K562 (cell line): Measurements from ENCODE around the gene RPP14. TPM values are rescaled to one million over a fixed set of nuclear protein-coding genes. Genes with fewer than 3 reads are reported as not detected.
A peak's percentile ranks its signal among the peaks of the same experiment; 100 is the strongest.

Experiments used
- ARNT ChIP-seq, 2 experiments: fragments of 450-650 bp; IDR thresholded peaks; 2 replicates each; pipeline ENCODE4 v1.6.1; 2016; ENCODE audit warnings: mild to moderate bottlenecking in 1 of 2
- BRD4 ChIP-seq: fragments of 200-600 bp; sonication (generic); IDR thresholded peaks from 2 replicates; pipeline ENCODE4 v1.6.1; 2017; ENCODE audit warnings: inconsistent platforms
- CTBP1 ChIP-seq: fragments of 450-650 bp; IDR thresholded peaks from 2 replicates; pipeline ENCODE4 v1.6.1; 2016; ENCODE audit warnings: borderline replicate concordance
- E2F6 ChIP-seq, 2 experiments: IDR thresholded peaks; 2 replicates each; pipeline ENCODE4 v1.6.1; 2011; ENCODE audit warnings: borderline replicate concordance in 1 of 2, control low read depth in 1 of 2, low read depth in 1 of 2, low read length in 1 of 2, mild to moderate bottlenecking in 1 of 2, mixed read lengths in 1 of 2, moderate library complexity in 1 of 2; ENCODE audit not compliant: insufficient read depth in 1 of 2, insufficient read length in 1 of 2, poor library complexity in 1 of 2, severe bottlenecking in 1 of 2; ENCODE audit errors: extremely low read depth in 1 of 2
- GABPA ChIP-seq: fragments of 200-800 bp; sonication (Bioruptor generic); conservative IDR thresholded peaks from 2 replicates; pipeline ENCODE4 v1.6.1; 2016; ENCODE audit warnings: low read depth, missing genetic modification characterization, missing compliant biosample characterization
- GATAD2A ChIP-seq: fragments of 450-650 bp; IDR thresholded peaks from 2 replicates; pipeline ENCODE4 v1.6.1; 2017
- JUNB ChIP-seq: fragments of 450-650 bp; formaldehyde crosslinking; conservative IDR thresholded peaks from 2 replicates; pipeline ENCODE4 v1.4.0; 2020; ENCODE audit warnings: mild to moderate bottlenecking
- LEF1 ChIP-seq: fragments of 450-650 bp; IDR thresholded peaks from 2 replicates; pipeline ENCODE4 v1.6.1; 2016; ENCODE audit warnings: mild to moderate bottlenecking
- NBN ChIP-seq: fragments of 450-650 bp; IDR thresholded peaks from 2 replicates; pipeline ENCODE4 v1.6.1; 2016; ENCODE audit warnings: low read depth, mild to moderate bottlenecking
- SMC3 ChIP-seq: conservative IDR thresholded peaks from 2 replicates; pipeline ENCODE4 v1.6.1; 2011; ENCODE audit warnings: low read depth, low read length, improper control_type of control experiment; ENCODE audit not compliant: insufficient read depth
- TAL1 ChIP-seq: fragments of 450-650 bp; IDR thresholded peaks from 2 replicates; pipeline ENCODE4 v1.6.1; 2016; ENCODE audit warnings: mild to moderate bottlenecking
- TOE1 ChIP-seq, 2 experiments: fragments of 450-650 bp in 1 of 2; sonication (generic) in 1 of 2; formaldehyde crosslinking in 1 of 2; IDR thresholded peaks; 2 replicates each; pipeline versions ENCODE4 v1.7.1 to v1.8.0; 2016 to 2022; ENCODE audit warnings: borderline replicate concordance in 2 of 2, mild to moderate bottlenecking in 2 of 2, antibody characterized with exemption in 1 of 2, inconsistent platforms in 1 of 2, low read depth in 1 of 2, missing genetic modification reagents in 1 of 2, moderate library complexity in 1 of 2
- YY1 ChIP-seq, 3 experiments: IDR thresholded peaks; 2 replicates each; pipeline ENCODE4 v1.6.1; 2011; ENCODE audit warnings: low read length in 2 of 3, mild to moderate bottlenecking in 2 of 3, moderate library complexity in 2 of 3, borderline replicate concordance in 1 of 3, control low read depth in 1 of 3, low read depth in 1 of 3; ENCODE audit not compliant: insufficient read depth in 3 of 3, insufficient replicate concordance in 2 of 3, control insufficient read depth in 1 of 3, insufficient read length in 1 of 3; ENCODE audit errors: extremely low read depth in 1 of 3
- ZBTB12 ChIP-seq: fragments of 250-450 bp; sonication (Bioruptor Pico); IDR thresholded peaks from 2 replicates; pipeline ENCODE4 v1.4.0; 2020
- ZC3H11A ChIP-seq: IDR thresholded peaks from 2 replicates; pipeline ENCODE4 v1.6.1; 2012; ENCODE audit warnings: low read depth, low read length, improper control_type of control experiment
- ZNF253 ChIP-seq: fragments of 250-450 bp; sonication (Bioruptor Pico); conservative IDR thresholded peaks from 2 replicates; pipeline ENCODE4 v1.6.1; 2021; ENCODE audit warnings: mild to moderate bottlenecking
- ZNF551 ChIP-seq: fragments of 250-450 bp; sonication (Bioruptor Pico); IDR thresholded peaks from 2 replicates; pipeline ENCODE4 v1.5.0; 2021; ENCODE audit warnings: mild to moderate bottlenecking, moderate library complexity
- polyA plus RNA-seq, 8 experiments: library from polyadenylated mRNA; depleted of rRNA in 4 of 8; stranded (reverse) in 5 of 8; unstranded in 3 of 8; fragments of >200 nt; fragmentation: Nextera tagmentation in 2 of 8; fragmentation: Illumina TruSeq in 1 of 8; extraction: Ambion mirVana in 2 of 8; extraction: Trizol in 1 of 8; gene quantifications; 2 replicates each; pipeline versions ENCODE4 v1.2.1 to v1.2.3, GENCODE V29; 2011 to 2014; ENCODE audit warnings: inconsistent platforms in 1 of 8, missing spikeins in 1 of 8
- total RNA-seq, 7 experiments: library from RNA; depleted of rRNA in 6 of 7; stranded (reverse); fragments of >200 nt in 6 of 7; fragmentation: Illumina TruSeq in 2 of 7; extraction: Trizol in 2 of 7; gene quantifications; 2 replicates each; pipeline versions ENCODE4 v1.2.1 to v1.2.3, GENCODE V29; 2011 to 2021; ENCODE audit warnings: low replicate concordance in 1 of 7
- TF ChIP-seq, protein P1 (sequence below), 2 experiments: fragments of 450-650 bp in 1 of 2; sonication (generic) in 1 of 2; formaldehyde crosslinking in 1 of 2; IDR thresholded peaks in 1 of 2; conservative IDR thresholded peaks in 1 of 2; 2 replicates each; pipeline versions ENCODE4 v1.6.1 to v1.8.1; 2016 to 2023; ENCODE audit warnings: mild to moderate bottlenecking in 2 of 2, moderate library complexity in 2 of 2, inconsistent platforms in 1 of 2, missing genetic modification reagents in 1 of 2
- TF ChIP-seq, protein P2 (sequence below), 2 experiments: fragments of 450-650 bp; IDR thresholded peaks; 2 replicates each; pipeline ENCODE4 v1.6.1; 2016

The RPP14 gene
- total and polyA plus RNA-seq, 9 of the 15 experiments (the other 6 are each of a cell fraction or from before 2014, with no cell fraction given), result 13.5 to 20.8 (median 15.4) TPM

- TF ChIP-seq, protein P1, sequence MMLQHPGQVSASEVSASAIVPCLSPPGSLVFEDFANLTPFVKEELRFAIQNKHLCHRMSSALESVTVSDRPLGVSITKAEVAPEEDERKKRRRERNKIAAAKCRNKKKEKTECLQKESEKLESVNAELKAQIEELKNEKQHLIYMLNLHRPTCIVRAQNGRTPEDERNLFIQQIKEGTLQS (IDR thresholded peaks at IDR 0.05), result peak; percentile 100
- TF ChIP-seq, protein P1 (CRISPR knock-in tag; conservative IDR thresholded peaks at IDR 0.05), result peak; percentile 33; the same call in 1 of the 2 replicates
- no peak for TF ChIP-seq ZNF551 (CRISPR knock-in tag)
- TF ChIP-seq LEF1, result no peak
- TF ChIP-seq NBN, result peak; percentile 97
- peak; percentile 95 for TF ChIP-seq JUNB (CRISPR knock-in tag)
- TF ChIP-seq GATAD2A, result 0 out of 2 replicates have a peak, but pooled peaks have one; percentile 22
- peak; percentile 95 for TF ChIP-seq GABPA (tag)
- TF ChIP-seq, protein P2, sequence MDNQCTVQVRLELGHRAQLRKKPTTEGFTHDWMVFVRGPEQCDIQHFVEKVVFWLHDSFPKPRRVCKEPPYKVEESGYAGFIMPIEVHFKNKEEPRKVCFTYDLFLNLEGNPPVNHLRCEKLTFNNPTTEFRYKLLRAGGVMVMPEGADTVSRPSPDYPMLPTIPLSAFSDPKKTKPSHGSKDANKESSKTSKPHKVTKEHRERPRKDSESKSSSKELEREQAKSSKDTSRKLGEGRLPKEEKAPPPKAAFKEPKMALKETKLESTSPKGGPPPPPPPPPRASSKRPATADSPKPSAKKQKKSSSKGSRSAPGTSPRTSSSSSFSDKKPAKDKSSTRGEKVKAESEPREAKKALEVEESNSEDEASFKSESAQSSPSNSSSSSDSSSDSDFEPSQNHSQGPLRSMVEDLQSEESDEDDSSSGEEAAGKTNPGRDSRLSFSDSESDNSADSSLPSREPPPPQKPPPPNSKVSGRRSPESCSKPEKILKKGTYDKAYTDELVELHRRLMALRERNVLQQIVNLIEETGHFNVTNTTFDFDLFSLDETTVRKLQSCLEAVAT (IDR thresholded peaks at IDR 0.05), result peak in 1 of 2 experiments; percentile 17; a peak in 1 of 4 replicates
- TF ChIP-seq ZBTB12 (CRISPR knock-in tag), result peak; percentile 92
- TF ChIP-seq TOE1 (IDR thresholded peaks at IDR 0.05; ENCODE audit: borderline replicate concordance), result peak; percentile 91
- no peak for TF ChIP-seq TOE1 (CRISPR knock-in tag; IDR thresholded peaks at IDR 0.05; ENCODE audit: borderline replicate concordance, low read depth)
- TF ChIP-seq ZNF253 (CRISPR knock-in tag), result no peak
- TF ChIP-seq YY1 (IDR thresholded peaks at IDR 0.05; ENCODE audit: borderline replicate concordance in 1 of 3, control insufficient read depth in 1 of 3, extremely low read depth in 1 of 3, insufficient read depth in 3 of 3, insufficient read length in 1 of 3, insufficient replicate concordance in 2 of 3, low read depth in 1 of 3, low read length in 2 of 3), result peak in 1 of 3 experiments; percentile 12
- TF ChIP-seq E2F6 (IDR thresholded peaks at IDR 0.05; ENCODE audit: borderline replicate concordance in 1 of 2, extremely low read depth in 1 of 2, insufficient read depth in 1 of 2, insufficient read length in 1 of 2, low read depth in 1 of 2, low read length in 1 of 2, poor library complexity in 1 of 2, severe bottlenecking in 1 of 2), result peak; percentile 26 to 28
- no peak for TF ChIP-seq BRD4
- TF ChIP-seq CTBP1, result peak; percentile 64
- peak; percentile 55; the same call in 1 of the 2 replicates for TF ChIP-seq SMC3
- TF ChIP-seq TAL1, result no peak
- peak in 1 of 2 experiments; percentile 72; a peak in 1 of 4 replicates for TF ChIP-seq ARNT (IDR thresholded peaks at IDR 0.05)
- peak; percentile 55; the same call in 1 of the 2 replicates for TF ChIP-seq ZC3H11A
Measured at GRCh38 chr3:58305882-58306711, at the start of gene RPP14, which contains the start of gene HTD2 (continued).
